Stomach (tissue), 4 donors: ENCODE measurements around the gene TOMM22.

Experiments
- POLR2A ChIP-seq, 4 donors: fragments of 450-650 bp; IDR thresholded peaks; one replicate each; pipeline ENCODE4 v1.6.1; 2016; ENCODE audit warnings: antibody characterized with exemption in 4 of 4, control low read depth in 2 of 4, mild to moderate bottlenecking in 1 of 4, moderate library complexity in 1 of 4
- TF ChIP-seq, protein P1 (sequence below), 7 experiments: fragments of 450-650 bp in 4 of 7; fragments of 200-600 bp in 3 of 7; sonication (generic) in 3 of 7; IDR thresholded peaks; one replicate each; pipeline ENCODE4 v1.5.1; 2016 to 2019; ENCODE audit warnings: antibody characterized with exemption in 7 of 7, control low read depth in 2 of 7, mild to moderate bottlenecking in 1 of 7

DNA sequence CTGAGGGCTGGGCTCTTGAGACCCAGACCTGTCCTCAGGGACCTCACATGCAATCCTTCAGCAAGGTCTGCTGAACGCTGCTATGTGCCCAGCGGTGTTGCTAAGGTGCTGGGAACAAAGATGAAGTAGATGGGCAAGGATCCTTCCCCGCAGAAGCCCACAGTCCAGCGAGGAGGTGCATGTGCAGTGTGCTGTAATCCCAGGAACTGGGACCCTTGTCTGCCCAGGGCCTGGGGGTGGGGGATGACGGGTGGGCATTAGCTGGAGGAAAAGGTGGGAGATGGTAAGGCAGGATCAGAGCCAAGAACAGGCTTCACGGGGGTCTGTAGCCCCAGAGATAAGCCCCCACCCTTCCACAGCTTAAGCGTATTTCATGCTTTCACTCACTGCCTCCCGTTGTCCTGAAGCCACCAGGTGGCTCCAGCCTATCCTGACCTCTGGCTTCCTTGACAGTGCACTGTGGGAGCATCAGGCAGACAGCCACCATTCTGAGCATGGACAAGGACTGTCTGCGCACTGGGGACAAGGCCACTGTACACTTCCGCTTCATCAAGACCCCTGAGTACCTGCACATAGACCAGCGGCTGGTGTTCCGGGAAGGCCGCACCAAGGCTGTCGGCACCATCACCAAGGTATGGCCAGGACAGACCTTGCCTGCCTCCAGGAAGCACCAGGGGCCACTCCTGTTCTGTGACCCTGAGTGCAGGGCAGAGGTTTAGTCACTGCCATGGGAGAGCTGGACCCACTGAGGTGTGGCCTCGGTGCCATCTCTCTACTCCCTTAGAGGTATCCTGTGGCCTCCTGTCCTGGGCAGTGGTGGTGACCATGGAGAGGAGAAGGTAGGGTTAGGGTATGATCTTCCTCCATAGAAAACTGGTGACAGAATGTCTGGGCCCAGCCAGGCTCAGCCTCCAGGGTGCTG lies 46.0 kb downstream of the TOMM22 start:
- TF ChIP-seq, protein P1, sequence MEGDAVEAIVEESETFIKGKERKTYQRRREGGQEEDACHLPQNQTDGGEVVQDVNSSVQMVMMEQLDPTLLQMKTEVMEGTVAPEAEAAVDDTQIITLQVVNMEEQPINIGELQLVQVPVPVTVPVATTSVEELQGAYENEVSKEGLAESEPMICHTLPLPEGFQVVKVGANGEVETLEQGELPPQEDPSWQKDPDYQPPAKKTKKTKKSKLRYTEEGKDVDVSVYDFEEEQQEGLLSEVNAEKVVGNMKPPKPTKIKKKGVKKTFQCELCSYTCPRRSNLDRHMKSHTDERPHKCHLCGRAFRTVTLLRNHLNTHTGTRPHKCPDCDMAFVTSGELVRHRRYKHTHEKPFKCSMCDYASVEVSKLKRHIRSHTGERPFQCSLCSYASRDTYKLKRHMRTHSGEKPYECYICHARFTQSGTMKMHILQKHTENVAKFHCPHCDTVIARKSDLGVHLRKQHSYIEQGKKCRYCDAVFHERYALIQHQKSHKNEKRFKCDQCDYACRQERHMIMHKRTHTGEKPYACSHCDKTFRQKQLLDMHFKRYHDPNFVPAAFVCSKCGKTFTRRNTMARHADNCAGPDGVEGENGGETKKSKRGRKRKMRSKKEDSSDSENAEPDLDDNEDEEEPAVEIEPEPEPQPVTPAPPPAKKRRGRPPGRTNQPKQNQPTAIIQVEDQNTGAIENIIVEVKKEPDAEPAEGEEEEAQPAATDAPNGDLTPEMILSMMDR (IDR thresholded peaks at IDR 0.05), result no peak
- TF ChIP-seq POLR2A (IDR thresholded peaks at IDR 0.05), result no peak
